GM19035 (cell line): ENCODE data around the gene COL4A2.

Source experiments
- ATAC-seq: cut with Tn5 transposase; IDR thresholded peaks from one replicate; pipeline ENCODE4 v1.9.1; 2021; ENCODE audit not compliant: unreplicated experiment

Gene COL4A2

GRCh38 chr13:110413016-110413675 lies 106.1 kb downstream of the COL4A2 start:
- ATAC-seq: no peak

- no peak for ATAC-seq
Measured at GRCh38 chr13:110413676-110414040, 106.6 kb downstream of the COL4A2 start.

GRCh38 chr13:110414283-110414682 lies 107.2 kb downstream of the COL4A2 start:
- ATAC-seq: no peak

GRCh38 chr13:110414931-110415330 lies 107.8 kb downstream of the COL4A2 start:
- ATAC-seq: no peak

GRCh38 chr13:110415669-110416068 lies 108.6 kb downstream of the COL4A2 start:
- ATAC-seq: no peak

GRCh38 chr13:110416131-110417025 lies 109.3 kb downstream of the COL4A2 start:
- ATAC-seq: no peak

- ATAC-seq: no peak
Measured at GRCh38 chr13:110418944-110419343, 111.9 kb downstream of the COL4A2 start.

GRCh38 chr13:110419381-110419791 lies 112.3 kb downstream of the COL4A2 start:
- ATAC-seq: no peak

- ATAC-seq: no peak
Measured at GRCh38 chr13:110419946-110420345, 112.9 kb downstream of the COL4A2 start.

- no peak for ATAC-seq
Measured at GRCh38 chr13:110420626-110421025, 113.5 kb downstream of the COL4A2 start.

GRCh38 chr13:110421061-110421460 lies 114.0 kb downstream of the COL4A2 start:
- ATAC-seq: no peak

- ATAC-seq: no peak
Measured at GRCh38 chr13:110421696-110422385, 114.8 kb downstream of the COL4A2 start.

- ATAC-seq: no peak
Measured at GRCh38 chr13:110422913-110423688, 116.0 kb downstream of the COL4A2 start.

GRCh38 chr13:110423689-110424302 lies 116.7 kb downstream of the COL4A2 start:
- ATAC-seq: no peak

- ATAC-seq: no peak
Measured at GRCh38 chr13:110424569-110425443, 117.7 kb downstream of the COL4A2 start.

- no peak for ATAC-seq
Measured at GRCh38 chr13:110425444-110425780, 118.3 kb downstream of the COL4A2 start.

GRCh38 chr13:110426735-110427134 lies 119.7 kb downstream of the COL4A2 start:
- no peak for ATAC-seq

GRCh38 chr13:110428313-110428712 lies 121.2 kb downstream of the COL4A2 start:
- no peak for ATAC-seq
